HepG2 (cell line): ENCODE measurements around the gene ZNF341. TPM values are rescaled to one million over a fixed set of nuclear protein-coding genes. Genes with fewer than 3 reads are reported as not detected.

Source experiments
- CBFB ChIP-seq: sonication (generic); formaldehyde crosslinking; IDR thresholded peaks from 2 replicates; pipeline ENCODE4 v1.4.0; 2020; ENCODE audit warnings: missing genetic modification reagents
- CHCHD3 ChIP-seq: sonication (generic); formaldehyde crosslinking; IDR thresholded peaks from 2 replicates; pipeline ENCODE4 v1.8.0; 2022; ENCODE audit warnings: mild to moderate bottlenecking, missing genetic modification reagents, moderate library complexity
- DMAP1 ChIP-seq: IDR thresholded peaks from 2 replicates; pipeline ENCODE4 v1.6.1; 2016
- DPF2 ChIP-seq: sonication (generic); formaldehyde crosslinking; IDR thresholded peaks from 2 replicates; pipeline ENCODE4 v1.4.0; 2020; ENCODE audit warnings: mild to moderate bottlenecking, low read depth, missing genetic modification reagents, borderline replicate concordance
- ELF3 ChIP-seq: IDR thresholded peaks from 2 replicates; pipeline ENCODE4 v1.6.1; 2016; ENCODE audit warnings: missing genetic modification reagents, missing compliant biosample characterization
- HIVEP1 ChIP-seq: sonication (generic); formaldehyde crosslinking; IDR thresholded peaks from 2 replicates; pipeline ENCODE4 v1.4.0; 2020; ENCODE audit warnings: mild to moderate bottlenecking, missing genetic modification reagents
- IRX3 ChIP-seq: sonication (generic); formaldehyde crosslinking; IDR thresholded peaks from 2 replicates; pipeline ENCODE4 v1.8.1; 2023; ENCODE audit warnings: mild to moderate bottlenecking, low read depth, missing genetic modification reagents, borderline replicate concordance
- KAT2B ChIP-seq: fragments of 150-350 bp; IDR thresholded peaks from 2 replicates; pipeline ENCODE4 v1.6.1; 2014; ENCODE audit warnings: low read depth, low read length, borderline replicate concordance
- POGZ ChIP-seq: sonication (generic); formaldehyde crosslinking; IDR thresholded peaks from 2 replicates; pipeline ENCODE4 v1.4.0; 2020; ENCODE audit warnings: mild to moderate bottlenecking, missing genetic modification reagents
- RFX3 ChIP-seq: IDR thresholded peaks from 2 replicates; pipeline ENCODE4 v1.6.1; 2016; ENCODE audit warnings: missing biosample characterization, missing genetic modification reagents
- SMAD1 ChIP-seq: sonication (generic); formaldehyde crosslinking; IDR thresholded peaks from 2 replicates; pipeline ENCODE4 v1.4.0; 2020; ENCODE audit warnings: missing genetic modification reagents, low read depth, mild to moderate bottlenecking, borderline replicate concordance
- SP2 ChIP-seq: sonication (generic); formaldehyde crosslinking; IDR thresholded peaks from 2 replicates; pipeline ENCODE4 v1.5.1; 2020; ENCODE audit warnings: mild to moderate bottlenecking, missing genetic modification reagents
- SSRP1 ChIP-seq: IDR thresholded peaks from 2 replicates; pipeline ENCODE4 v1.6.1; 2016; ENCODE audit warnings: control low read depth
- SYNCRIP ChIP-seq: fragments of 200-400 bp; formaldehyde crosslinking; IDR thresholded peaks from 2 replicates; pipeline ENCODE4 v1.6.1; 2018; ENCODE audit warnings: mild to moderate bottlenecking, low read depth, low read length; ENCODE audit not compliant: insufficient read depth
- TBX2 ChIP-seq: sonication (generic); formaldehyde crosslinking; IDR thresholded peaks from 2 replicates; pipeline ENCODE4 v1.5.0; 2020; ENCODE audit warnings: missing genetic modification reagents, mild to moderate bottlenecking, borderline replicate concordance
- TCF7 ChIP-seq: sonication (generic); IDR thresholded peaks from 2 replicates; pipeline ENCODE4 v1.6.1; 2016; ENCODE audit warnings: antibody characterized with exemption, low read depth
- ZFY ChIP-seq: sonication (generic); formaldehyde crosslinking; IDR thresholded peaks from 2 replicates; pipeline ENCODE4 v1.4.0; 2020; ENCODE audit warnings: missing genetic modification reagents
- ZNF335 ChIP-seq: sonication (generic); formaldehyde crosslinking; IDR thresholded peaks from 2 replicates; pipeline ENCODE4 v1.4.0; 2020; ENCODE audit warnings: missing genetic modification reagents
- ZNF839 ChIP-seq: sonication (generic); formaldehyde crosslinking; IDR thresholded peaks from 2 replicates; pipeline ENCODE4 v1.4.0; 2020; ENCODE audit warnings: missing genetic modification reagents, mild to moderate bottlenecking, borderline replicate concordance
- ZSCAN29 ChIP-seq: sonication (generic); formaldehyde crosslinking; conservative IDR thresholded peaks from 2 replicates; pipeline ENCODE4 v1.4.0; 2020; ENCODE audit warnings: mild to moderate bottlenecking, missing genetic modification reagents
- polyA plus RNA-seq, 8 experiments: library from polyadenylated mRNA; depleted of rRNA in 3 of 8; stranded (reverse) in 7 of 8; unstranded in 1 of 8; fragments of >200 nt; fragmentation: Illumina TruSeq in 4 of 8; extraction: Trizol in 4 of 8; gene quantifications; 2 replicates each; pipeline versions ENCODE4 v1.2.1 to v1.2.3, GENCODE V29; 2011 to 2016; ENCODE audit warnings: low read depth in 4 of 8, missing spikeins in 1 of 8, mixed read lengths in 1 of 8; ENCODE audit not compliant: insufficient read depth in 1 of 8
- total RNA-seq, 5 experiments: library from RNA; depleted of rRNA; stranded (reverse); fragments of >200 nt; fragmentation: Illumina TruSeq; extraction: Trizol; gene quantifications; 2 replicates each; pipeline ENCODE4 v1.2.3, GENCODE V29; 2016; ENCODE audit warnings: low read depth in 1 of 5
- TF ChIP-seq, protein P1 (sequence below): sonication (generic); formaldehyde crosslinking; IDR thresholded peaks from 2 replicates; pipeline ENCODE4 v1.8.1; 2023; ENCODE audit warnings: mild to moderate bottlenecking, missing genetic modification reagents
- TF ChIP-seq, protein P2 (sequence below): IDR thresholded peaks from 2 replicates; pipeline ENCODE4 v1.6.1; 2018; ENCODE audit warnings: missing genetic modification reagents
- TF ChIP-seq, protein P3 (sequence below): sonication (generic); formaldehyde crosslinking; IDR thresholded peaks from 2 replicates; pipeline ENCODE4 v1.5.0; 2020; ENCODE audit warnings: missing genetic modification reagents
- TF ChIP-seq, protein P4 (sequence below): sonication (generic); formaldehyde crosslinking; IDR thresholded peaks from 2 replicates; pipeline ENCODE4 v1.4.0; 2020; ENCODE audit warnings: mild to moderate bottlenecking, missing genetic modification reagents
- TF ChIP-seq, protein P5 (sequence below): sonication (generic); formaldehyde crosslinking; conservative IDR thresholded peaks from 2 replicates; pipeline ENCODE4 v1.8.1; 2023; ENCODE audit warnings: missing genetic modification reagents

ZNF341 gene
- total and polyA plus RNA-seq, 2 of the 13 experiments (the other 11 are each of a cell fraction or from before 2014, with no cell fraction given): 1.1 to 2.2 TPM

DNA sequence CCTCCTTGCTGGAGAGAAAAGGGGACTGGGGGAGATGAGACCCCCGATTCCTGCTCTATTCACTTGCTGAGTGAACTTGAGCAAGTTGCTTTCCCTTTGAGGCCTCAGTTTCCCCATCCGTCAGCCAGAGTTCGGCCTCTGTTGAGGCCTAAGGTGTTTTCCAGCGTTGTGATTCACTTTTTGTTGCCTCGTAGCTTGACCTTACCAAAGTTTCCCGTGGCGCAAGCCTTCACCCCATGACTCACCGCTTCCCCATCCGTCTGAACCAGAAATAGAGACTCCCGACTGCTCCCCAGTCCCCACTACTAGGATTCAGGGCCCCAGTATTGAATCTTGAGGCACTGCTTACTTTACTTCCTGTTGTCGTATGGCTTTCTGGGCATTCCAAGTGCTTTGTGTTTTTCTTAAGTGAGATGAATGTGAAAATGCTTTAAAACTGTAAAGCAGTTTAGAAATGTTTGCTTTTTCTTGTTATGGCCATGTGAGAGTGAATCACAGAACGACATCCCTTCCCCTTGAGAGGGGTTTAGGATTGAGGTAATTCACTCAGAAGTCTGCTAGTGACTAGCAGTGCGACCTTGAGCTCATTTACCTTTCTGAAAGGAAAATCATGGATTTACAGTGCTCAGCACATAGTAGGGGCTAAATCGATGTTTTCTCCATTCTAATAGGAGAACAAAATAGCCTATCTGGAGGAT, 80.5 kb downstream of the ZNF341 start (continued):
- no peak for TF ChIP-seq ZNF839 (CRISPR knock-in tag)
- TF ChIP-seq, protein P1, sequence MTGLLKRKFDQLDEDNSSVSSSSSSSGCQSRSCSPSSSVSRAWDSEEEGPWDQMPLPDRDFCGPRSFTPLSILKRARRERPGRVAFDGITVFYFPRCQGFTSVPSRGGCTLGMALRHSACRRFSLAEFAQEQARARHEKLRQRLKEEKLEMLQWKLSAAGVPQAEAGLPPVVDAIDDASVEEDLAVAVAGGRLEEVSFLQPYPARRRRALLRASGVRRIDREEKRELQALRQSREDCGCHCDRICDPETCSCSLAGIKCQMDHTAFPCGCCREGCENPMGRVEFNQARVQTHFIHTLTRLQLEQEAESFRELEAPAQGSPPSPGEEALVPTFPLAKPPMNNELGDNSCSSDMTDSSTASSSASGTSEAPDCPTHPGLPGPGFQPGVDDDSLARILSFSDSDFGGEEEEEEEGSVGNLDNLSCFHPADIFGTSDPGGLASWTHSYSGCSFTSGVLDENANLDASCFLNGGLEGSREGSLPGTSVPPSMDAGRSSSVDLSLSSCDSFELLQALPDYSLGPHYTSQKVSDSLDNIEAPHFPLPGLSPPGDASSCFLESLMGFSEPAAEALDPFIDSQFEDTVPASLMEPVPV (CRISPR knock-in tag): no peak
- TF ChIP-seq ZNF335 (CRISPR knock-in tag): 0 out of 2 replicates have a peak, but pooled peaks have one; percentile 21
- no peak for TF ChIP-seq KAT2B
- no peak for TF ChIP-seq TCF7
- TF ChIP-seq CHCHD3 (CRISPR knock-in tag): no peak
- no peak for TF ChIP-seq ZFY (CRISPR knock-in tag)
- TF ChIP-seq RFX3 (CRISPR knock-in tag): no peak
- TF ChIP-seq IRX3 (CRISPR knock-in tag): no peak
- TF ChIP-seq TBX2: no peak
- no peak for TF ChIP-seq SYNCRIP
- TF ChIP-seq POGZ (CRISPR knock-in tag): peak; percentile 27; the same call in 1 of the 2 replicates
- TF ChIP-seq DPF2 (CRISPR knock-in tag): no peak
- TF ChIP-seq, protein P2, sequence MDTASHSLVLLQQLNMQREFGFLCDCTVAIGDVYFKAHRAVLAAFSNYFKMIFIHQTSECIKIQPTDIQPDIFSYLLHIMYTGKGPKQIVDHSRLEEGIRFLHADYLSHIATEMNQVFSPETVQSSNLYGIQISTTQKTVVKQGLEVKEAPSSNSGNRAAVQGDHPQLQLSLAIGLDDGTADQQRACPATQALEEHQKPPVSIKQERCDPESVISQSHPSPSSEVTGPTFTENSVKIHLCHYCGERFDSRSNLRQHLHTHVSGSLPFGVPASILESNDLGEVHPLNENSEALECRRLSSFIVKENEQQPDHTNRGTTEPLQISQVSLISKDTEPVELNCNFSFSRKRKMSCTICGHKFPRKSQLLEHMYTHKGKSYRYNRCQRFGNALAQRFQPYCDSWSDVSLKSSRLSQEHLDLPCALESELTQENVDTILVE (CRISPR knock-in tag): peak; percentile 67; the same call in 1 of the 2 replicates
- no peak for TF ChIP-seq SMAD1 (CRISPR knock-in tag)
- TF ChIP-seq CBFB: no peak
- TF ChIP-seq DMAP1 (CRISPR knock-in tag): peak; percentile 5; the same call in 1 of the 2 replicates
- TF ChIP-seq ZSCAN29 (CRISPR knock-in tag): peak; percentile 85; the same call in 1 of the 2 replicates
- TF ChIP-seq ELF3 (CRISPR knock-in tag): no peak
- TF ChIP-seq, protein P3, sequence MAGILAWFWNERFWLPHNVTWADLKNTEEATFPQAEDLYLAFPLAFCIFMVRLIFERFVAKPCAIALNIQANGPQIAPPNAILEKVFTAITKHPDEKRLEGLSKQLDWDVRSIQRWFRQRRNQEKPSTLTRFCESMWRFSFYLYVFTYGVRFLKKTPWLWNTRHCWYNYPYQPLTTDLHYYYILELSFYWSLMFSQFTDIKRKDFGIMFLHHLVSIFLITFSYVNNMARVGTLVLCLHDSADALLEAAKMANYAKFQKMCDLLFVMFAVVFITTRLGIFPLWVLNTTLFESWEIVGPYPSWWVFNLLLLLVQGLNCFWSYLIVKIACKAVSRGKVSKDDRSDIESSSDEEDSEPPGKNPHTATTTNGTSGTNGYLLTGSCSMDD (CRISPR knock-in tag): no peak
- TF ChIP-seq, protein P4, sequence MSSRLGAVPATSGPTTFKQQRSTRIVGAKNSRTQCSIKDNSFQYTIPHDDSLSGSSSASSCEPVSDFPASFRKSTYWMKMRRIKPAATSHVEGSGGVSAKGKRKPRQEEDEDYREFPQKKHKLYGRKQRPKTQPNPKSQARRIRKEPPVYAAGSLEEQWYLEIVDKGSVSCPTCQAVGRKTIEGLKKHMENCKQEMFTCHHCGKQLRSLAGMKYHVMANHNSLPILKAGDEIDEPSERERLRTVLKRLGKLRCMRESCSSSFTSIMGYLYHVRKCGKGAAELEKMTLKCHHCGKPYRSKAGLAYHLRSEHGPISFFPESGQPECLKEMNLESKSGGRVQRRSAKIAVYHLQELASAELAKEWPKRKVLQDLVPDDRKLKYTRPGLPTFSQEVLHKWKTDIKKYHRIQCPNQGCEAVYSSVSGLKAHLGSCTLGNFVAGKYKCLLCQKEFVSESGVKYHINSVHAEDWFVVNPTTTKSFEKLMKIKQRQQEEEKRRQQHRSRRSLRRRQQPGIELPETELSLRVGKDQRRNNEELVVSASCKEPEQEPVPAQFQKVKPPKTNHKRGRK (CRISPR knock-in tag): no peak
- no peak for TF ChIP-seq SP2 (CRISPR knock-in tag)
- TF ChIP-seq SSRP1 (CRISPR knock-in tag): no peak
- TF ChIP-seq HIVEP1 (CRISPR knock-in tag): peak; percentile 68; the same call in 1 of the 2 replicates
- TF ChIP-seq, protein P5, sequence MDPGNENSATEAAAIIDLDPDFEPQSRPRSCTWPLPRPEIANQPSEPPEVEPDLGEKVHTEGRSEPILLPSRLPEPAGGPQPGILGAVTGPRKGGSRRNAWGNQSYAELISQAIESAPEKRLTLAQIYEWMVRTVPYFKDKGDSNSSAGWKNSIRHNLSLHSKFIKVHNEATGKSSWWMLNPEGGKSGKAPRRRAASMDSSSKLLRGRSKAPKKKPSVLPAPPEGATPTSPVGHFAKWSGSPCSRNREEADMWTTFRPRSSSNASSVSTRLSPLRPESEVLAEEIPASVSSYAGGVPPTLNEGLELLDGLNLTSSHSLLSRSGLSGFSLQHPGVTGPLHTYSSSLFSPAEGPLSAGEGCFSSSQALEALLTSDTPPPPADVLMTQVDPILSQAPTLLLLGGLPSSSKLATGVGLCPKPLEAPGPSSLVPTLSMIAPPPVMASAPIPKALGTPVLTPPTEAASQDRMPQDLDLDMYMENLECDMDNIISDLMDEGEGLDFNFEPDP: 0 out of 2 replicates have a peak, but pooled peaks have one; percentile 71
